Activated CD4-positive, CD25-positive, alpha-beta regulatory T cell treated with anti-CD3 and anti-CD28 coated beads, Interleukin-2, amount 50 U/mL, for 24 hours (primary cell): ENCODE data around the gene LCN10.
"Not testable (repeated sequence)": the region's sequence is repeated elsewhere in the genome, so short reads cannot be mapped to it uniquely, and the experiment has no call there.

Experiments
- ATAC-seq, 2 donors: fragments of 150-1000 bp; cut with Tn5 transposase; one replicate each; pipeline ENCODE4 v1.10.0; 2021; ENCODE audit warnings: mild to moderate bottlenecking in 1 of 2, moderate library complexity in 1 of 2

The LCN10 gene

GRCh38 chr9:136718345-136719194 lies 24.2 kb downstream of the LCN10 start:
- no peak for ATAC-seq

GRCh38 chr9:136717399-136717798 lies 25.3 kb downstream of the LCN10 start:
- ATAC-seq = no peak

- ATAC-seq = no peak
Observed at GRCh38 chr9:136714893-136715274, 27.9 kb downstream of the LCN10 start.

GRCh38 chr9:136714096-136714892 lies 28.4 kb downstream of the LCN10 start:
- no peak for ATAC-seq

- no peak for ATAC-seq
Observed at GRCh38 chr9:136713550-136713949, 29.2 kb downstream of the LCN10 start.

GRCh38 chr9:136712690-136713544 lies 29.8 kb downstream of the LCN10 start:
- ATAC-seq = no peak

GRCh38 chr9:136711751-136712689 lies 30.7 kb downstream of the LCN10 start, which contains the start of gene DIPK1B:
Gene DIPK1B, plus strand, starts transcription at chr9:136712572. Its CDS starts 94 bp downstream, at chr9:136712666.
- ATAC-seq = no peak

GRCh38 chr9:136711219-136711648 lies 31.5 kb downstream of the LCN10 start:
- not testable (repeated sequence) for ATAC-seq

GRCh38 chr9:136710543-136710942 lies 32.2 kb downstream of the LCN10 start:
- ATAC-seq = no peak

- ATAC-seq = no peak
Observed at GRCh38 chr9:136709454-136710109, 33.2 kb downstream of the LCN10 start.

- no peak for ATAC-seq
Observed at GRCh38 chr9:136707849-136708517, 34.8 kb downstream of the LCN10 start.

GRCh38 chr9:136707011-136707410 lies 35.7 kb downstream of the LCN10 start:
- no peak for ATAC-seq

- no peak for ATAC-seq
Observed at GRCh38 chr9:136705564-136705963, 37.2 kb downstream of the LCN10 start.

GRCh38 chr9:136704741-136705140 lies 38.0 kb downstream of the LCN10 start:
- not testable (repeated sequence) for ATAC-seq

GRCh38 chr9:136703276-136703860 lies 39.4 kb downstream of the LCN10 start:
- no peak for ATAC-seq

- ATAC-seq = no peak
Observed at GRCh38 chr9:136701668-136702053, 41.1 kb downstream of the LCN10 start.

- ATAC-seq = peak; percentile 96 to 98
Observed at GRCh38 chr9:136700959-136701667, 41.6 kb downstream of the LCN10 start.

- ATAC-seq = no peak
Observed at GRCh38 chr9:136700304-136700703, 42.4 kb downstream of the LCN10 start.

- ATAC-seq = no peak
Observed at GRCh38 chr9:136698635-136699246, 44.0 kb downstream of the LCN10 start.
